Dermis lymphatic vessel endothelial cell (primary cell): ENCODE measurements around the gene UTP3. TPM values are rescaled to one million over a fixed set of nuclear protein-coding genes. Genes with fewer than 3 reads are reported as not detected.

Experiments used
- total RNA-seq: library from RNA; depleted of rRNA; stranded (reverse); fragments of >200 nt; gene quantifications from 2 replicates; pipeline ENCODE4 v1.2.1, GENCODE V29; 2014

Gene UTP3
- total RNA-seq = 13.4 and 17.0 TPM in 2 replicates

GRCh38 chr4:70687821-70688794, at the start of gene UTP3:
Gene UTP3, plus strand, starts transcription at chr4:70688532. Its CDS starts 146 bp downstream, at chr4:70688678.

GRCh38 chr4:70666369-70666768, 22.0 kb upstream of the UTP3 start, which contains the start of gene JCHAIN:
Gene JCHAIN, minus strand, starts transcription at chr4:70666508. Its CDS starts 18 bp downstream, at chr4:70666490.

DNA sequence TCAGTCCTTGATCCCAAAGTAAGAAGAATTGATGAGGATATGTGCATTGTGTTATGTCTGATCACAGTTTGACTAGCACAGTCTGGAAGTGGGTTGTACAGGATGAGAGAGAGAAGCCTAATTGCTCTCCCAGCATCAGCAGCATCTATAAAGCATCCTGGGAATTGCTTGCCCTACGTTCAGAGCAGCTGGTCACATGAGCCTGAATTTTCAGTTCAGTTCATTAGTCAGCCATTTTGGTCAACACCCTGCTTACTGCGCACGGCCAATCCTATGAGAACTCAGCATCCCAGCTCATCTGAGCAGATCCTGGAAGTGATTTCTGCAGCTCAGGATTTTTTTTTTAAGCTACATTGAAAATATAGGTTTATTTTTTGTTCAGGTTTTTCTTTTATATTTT, 33.4 kb downstream of the UTP3 start, which contains the start of gene RUFY3:
RUFY3 (plus strand) TSS at position 218 of the 400 bp plus-strand sequence. CDS start 610 bp downstream, outside the sequence.

Other genes starting within 250 kb of the UTP3 start
- gene MUC7, start 216.3 kb upstream of the UTP3 start, total RNA-seq = not detected in 2 replicates
- not detected in 2 replicates for gene AMTN, start 170.0 kb upstream of the UTP3 start, total RNA-seq
- not detected in 2 replicates for gene AMBN, start 96.3 kb upstream of the UTP3 start, total RNA-seq
- gene ENAM, start 59.8 kb upstream of the UTP3 start, total RNA-seq = not detected in 2 replicates
- not detected in 2 replicates for gene JCHAIN, start 22.0 kb upstream of the UTP3 start, total RNA-seq
- 35.3 and 52.2 TPM in 2 replicates for gene RUFY3, start 33.4 kb downstream of the UTP3 start, total RNA-seq
- 56.0 and 75.7 TPM in 2 replicates for gene GRSF1, start 151.4 kb downstream of the UTP3 start, total RNA-seq
- 10.0 and 14.2 TPM in 2 replicates for gene MOB1B, start 213.8 kb downstream of the UTP3 start, total RNA-seq